ENCODE results near the gene RYR1.

Gene RYR1

DNA sequence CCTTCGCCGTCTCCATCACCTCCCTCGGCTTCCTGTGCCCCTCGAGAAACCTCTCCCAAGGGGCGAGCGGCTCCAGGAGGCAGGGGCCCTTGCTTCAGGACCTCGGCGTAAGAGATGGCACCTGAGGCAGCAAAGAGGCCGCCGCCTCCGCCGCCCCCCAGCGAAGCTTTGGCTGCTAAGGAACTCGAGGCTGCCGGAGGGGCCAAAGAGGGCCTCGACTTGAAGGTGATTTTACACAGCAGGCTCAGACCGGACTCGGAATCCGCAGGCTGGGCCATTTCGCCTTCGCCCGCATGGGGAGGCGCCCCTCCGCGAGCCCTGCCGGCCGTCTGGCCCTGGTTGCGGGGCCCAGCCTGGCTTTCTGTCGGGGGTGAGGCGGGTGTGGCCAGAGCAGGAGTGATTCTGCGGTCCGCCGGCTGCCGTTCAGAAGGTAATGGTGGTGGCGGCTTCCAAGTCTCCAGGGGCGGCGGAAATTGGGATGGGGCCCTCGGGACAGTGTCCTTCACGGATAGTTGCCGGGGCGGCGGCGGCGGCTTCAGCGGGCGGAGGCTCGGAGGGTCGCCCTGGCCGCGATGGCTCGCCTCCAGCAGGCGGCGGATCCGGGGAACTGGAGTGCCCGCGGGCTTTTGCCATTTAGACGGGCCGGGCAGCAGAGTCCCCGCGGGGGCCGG is 47.1 kb upstream of the RYR1 start:
- no peaks in the 10 kb centered on the region for H3K27me3 ChIP-seq (replicated peaks)
- H3K27ac ChIP-seq: no peak overlapping the region
- no peak for DNase-seq
- TF ChIP-seq, protein P1, sequence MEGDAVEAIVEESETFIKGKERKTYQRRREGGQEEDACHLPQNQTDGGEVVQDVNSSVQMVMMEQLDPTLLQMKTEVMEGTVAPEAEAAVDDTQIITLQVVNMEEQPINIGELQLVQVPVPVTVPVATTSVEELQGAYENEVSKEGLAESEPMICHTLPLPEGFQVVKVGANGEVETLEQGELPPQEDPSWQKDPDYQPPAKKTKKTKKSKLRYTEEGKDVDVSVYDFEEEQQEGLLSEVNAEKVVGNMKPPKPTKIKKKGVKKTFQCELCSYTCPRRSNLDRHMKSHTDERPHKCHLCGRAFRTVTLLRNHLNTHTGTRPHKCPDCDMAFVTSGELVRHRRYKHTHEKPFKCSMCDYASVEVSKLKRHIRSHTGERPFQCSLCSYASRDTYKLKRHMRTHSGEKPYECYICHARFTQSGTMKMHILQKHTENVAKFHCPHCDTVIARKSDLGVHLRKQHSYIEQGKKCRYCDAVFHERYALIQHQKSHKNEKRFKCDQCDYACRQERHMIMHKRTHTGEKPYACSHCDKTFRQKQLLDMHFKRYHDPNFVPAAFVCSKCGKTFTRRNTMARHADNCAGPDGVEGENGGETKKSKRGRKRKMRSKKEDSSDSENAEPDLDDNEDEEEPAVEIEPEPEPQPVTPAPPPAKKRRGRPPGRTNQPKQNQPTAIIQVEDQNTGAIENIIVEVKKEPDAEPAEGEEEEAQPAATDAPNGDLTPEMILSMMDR (IDR thresholded peaks at IDR 0.05; ENCODE audit: low read depth, low read length, missing control alignments): no peak
- H3K36me3 ChIP-seq (replicated peaks): peaks cover 37% of the 10 kb centered on the region
- H3K4me3 ChIP-seq (ENCODE audit: low read depth, low read length): no peak overlapping the region
- in situ Hi-C loops (cut with HindIII; ENCODE audit: low pct_ligation_motif_present, low sequenced_read_pairs): no loop called here

DNA sequence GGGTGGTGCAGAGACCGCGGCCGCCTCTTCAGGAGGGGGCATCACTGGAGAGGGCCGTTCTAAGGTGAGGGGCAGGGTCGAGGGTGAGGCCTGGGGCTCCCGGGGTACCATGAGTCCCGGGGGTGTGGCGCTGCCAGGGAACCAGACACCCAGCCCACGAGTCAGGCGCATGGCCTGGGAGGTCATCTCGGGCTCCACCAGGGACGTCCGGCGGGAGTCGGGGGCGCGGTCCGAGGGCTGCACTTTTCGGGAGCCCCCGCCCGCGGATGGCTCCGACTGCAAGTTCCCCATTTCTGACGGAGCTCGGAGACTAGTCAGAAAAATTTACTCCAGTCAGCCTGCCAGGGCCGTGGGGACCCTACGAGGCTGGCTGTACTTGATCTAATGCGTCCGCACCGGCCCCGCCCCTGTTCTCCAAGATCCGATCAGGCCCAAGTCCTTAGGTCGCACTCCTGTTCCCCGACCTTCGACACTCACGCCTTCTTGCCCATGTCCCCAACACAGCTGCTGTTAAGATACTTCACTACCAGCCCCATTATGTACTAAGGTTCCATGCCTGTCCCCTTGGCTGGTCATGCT is 46.4 kb upstream of the RYR1 start:
- in situ Hi-C loops (cut with HindIII; ENCODE audit: low pct_ligation_motif_present, low sequenced_read_pairs): no loop called here
- TF ChIP-seq, protein P1 (IDR thresholded peaks at IDR 0.05; ENCODE audit: low read depth, low read length, missing control alignments): no peak
- Histone ChIP-seq H3K27me3 (replicated peaks) (no peaks in the 10 kb centered on the region), H3K4me3 (ENCODE audit: low read depth, low read length) (peak overlapping the region; percentile 77), H3K27ac (no peak overlapping the region), H3K36me3 (replicated peaks) (peaks cover 35% of the 10 kb centered on the region)
- DNase-seq: no peak

DNA sequence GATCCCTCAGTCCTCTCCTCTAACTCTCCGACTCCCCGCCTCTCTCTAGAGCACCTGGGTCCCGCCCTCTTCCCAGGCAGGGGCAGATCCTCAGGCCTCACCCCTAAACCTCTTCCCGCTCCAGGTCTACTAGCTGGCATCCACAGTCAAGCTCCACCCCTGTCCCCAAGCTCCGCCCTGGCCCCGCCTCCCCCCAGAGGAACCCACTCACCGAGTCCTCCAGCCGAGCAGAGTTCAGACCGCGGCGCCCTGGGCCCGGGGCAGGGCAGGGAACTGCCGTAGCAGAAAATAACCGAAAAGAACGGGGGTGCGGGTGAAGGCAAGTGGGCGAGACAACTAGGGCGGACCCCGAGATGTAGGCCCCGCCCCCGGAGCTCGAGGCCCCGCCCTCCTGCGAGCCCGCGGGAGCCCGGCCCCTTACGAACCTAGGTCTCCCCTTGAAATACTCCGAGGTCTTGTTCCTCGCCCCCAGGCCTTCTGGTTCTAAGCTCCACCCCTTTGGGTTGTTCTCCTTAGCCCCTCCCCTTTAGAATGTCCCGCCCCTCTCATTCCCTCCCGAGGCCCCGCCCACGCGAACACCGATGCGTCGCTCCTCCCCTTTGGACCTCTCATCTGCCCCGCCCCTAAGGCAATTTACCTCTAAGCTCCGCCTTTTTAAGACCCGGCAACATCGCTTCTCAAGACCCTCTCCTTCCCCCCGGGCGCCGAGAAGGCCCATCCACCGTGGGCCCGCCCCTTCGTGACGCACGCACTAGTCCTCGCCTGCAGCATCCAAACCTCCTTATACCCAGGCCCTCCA is 45.7 kb upstream of the RYR1 start, which contains the start of gene GGN:
Gene GGN (minus strand): TSS at position 485 of the 799 bp plus-strand sequence. CDS start 773 bp downstream, outside the sequence.
- TF ChIP-seq, protein P1 (IDR thresholded peaks at IDR 0.05; ENCODE audit: low read depth, low read length, missing control alignments): no peak
- in situ Hi-C loops (cut with HindIII; ENCODE audit: low pct_ligation_motif_present, low sequenced_read_pairs): no loop called here
- peak within 1 kb of the TSS; percentile 77 for H3K4me3 ChIP-seq (ENCODE audit: low read depth, low read length)
- peaks cover 31% of the 10 kb centered on the region for H3K36me3 ChIP-seq (replicated peaks)
- peak; percentile 92 for DNase-seq
- H3K27ac ChIP-seq: peak within 1 kb of the TSS; percentile 47
- no peaks in the 10 kb centered on the region for H3K27me3 ChIP-seq (replicated peaks)

DNA sequence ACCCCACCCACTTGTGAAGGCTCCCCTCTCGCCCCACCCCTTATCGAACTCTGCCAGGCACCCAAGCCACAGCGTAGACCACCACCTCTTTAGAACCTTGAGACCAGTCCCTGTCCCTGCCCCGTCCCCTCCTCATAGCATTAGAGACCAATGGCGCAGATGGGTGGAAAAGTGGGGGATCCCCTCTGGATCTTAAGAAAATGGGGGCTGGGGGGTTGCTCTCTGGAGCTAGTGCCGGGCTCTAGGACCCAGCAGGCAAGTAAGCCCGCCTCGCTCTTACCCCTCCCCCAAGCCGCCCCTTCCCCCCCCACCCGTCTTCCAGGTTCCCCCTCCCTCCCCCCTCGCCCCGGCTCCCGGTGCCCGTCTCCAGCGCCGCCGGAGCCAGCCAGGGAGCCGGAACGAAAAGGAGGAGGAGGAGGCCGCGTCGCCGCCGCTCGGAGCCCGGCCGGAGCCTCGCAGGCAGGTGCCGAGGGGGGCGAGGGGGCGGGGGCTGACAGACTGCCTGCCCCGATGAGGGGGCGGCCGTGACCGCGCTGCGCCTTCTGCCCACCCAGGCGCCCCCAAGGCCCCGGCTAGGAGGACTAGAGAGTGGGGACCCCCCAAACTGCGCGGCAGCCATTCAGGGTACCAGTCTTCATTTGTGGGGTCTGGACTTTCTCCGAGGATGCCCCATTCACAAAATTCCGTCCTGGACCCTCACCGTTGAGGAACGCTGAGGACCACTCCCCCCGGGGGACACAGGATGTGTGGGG is 45.0 kb upstream of the RYR1 start, which contains the start of gene SPRED3:
Gene SPRED3 (plus strand): TSS at position 349 of the 752 bp plus-strand sequence. CDS start 1,606 bp downstream, outside the sequence.
- Histone ChIP-seq H3K27me3 (replicated peaks) (no peaks in the 10 kb centered on the region), H3K36me3 (replicated peaks) (peaks cover 23% of the 10 kb centered on the region), H3K4me3 (ENCODE audit: low read depth, low read length) (peak within 1 kb of the TSS; percentile 77), H3K27ac (peak within 1 kb of the TSS; percentile 47)
- TF ChIP-seq, protein P1 (IDR thresholded peaks at IDR 0.05; ENCODE audit: low read depth, low read length, missing control alignments): no peak
- DNase-seq: no peak
- in situ Hi-C loops (cut with HindIII; ENCODE audit: low pct_ligation_motif_present, low sequenced_read_pairs): no loop called here

DNA sequence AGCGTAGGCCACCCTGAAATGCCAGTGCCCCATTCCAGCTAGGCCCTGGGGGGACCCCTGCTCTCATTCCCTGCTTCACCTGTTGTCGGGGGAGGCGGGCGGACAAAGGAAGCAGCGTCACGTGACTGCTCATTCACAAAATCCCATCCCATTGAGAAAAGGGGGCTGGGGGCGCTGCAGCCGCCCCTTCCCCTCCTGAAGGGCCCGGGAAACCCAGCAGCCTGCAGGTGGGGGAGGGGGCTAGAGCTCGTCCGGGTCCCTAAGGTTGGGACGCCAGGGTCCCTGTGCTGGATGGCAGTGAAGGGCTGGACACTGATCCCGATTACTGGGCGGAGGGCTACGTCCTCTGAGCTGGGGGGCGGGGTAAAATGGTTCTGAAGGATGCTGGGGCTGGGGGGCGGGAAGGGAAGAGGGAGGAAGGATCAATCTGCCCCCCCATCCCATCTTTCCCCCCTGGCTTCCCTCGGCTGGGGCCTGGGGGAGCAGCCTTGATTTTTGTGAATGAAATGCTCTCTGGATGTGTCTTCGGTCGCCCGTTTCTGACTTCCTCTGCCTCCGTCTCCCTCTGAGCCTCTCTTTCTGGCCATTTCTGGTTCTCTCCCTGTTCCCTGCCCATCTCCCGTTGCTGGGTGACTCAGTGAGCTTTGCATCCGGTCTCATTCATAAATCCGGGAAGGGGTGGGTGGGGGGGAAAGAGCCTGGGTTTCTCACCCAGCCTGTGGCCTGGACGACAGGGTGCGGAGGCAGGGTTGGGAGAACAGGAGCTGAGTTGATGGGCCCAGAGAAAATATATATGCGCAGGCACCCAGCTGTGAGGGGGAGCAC is 44.2 kb upstream of the RYR1 start:
- H3K27me3 ChIP-seq (replicated peaks): no peaks in the 10 kb centered on the region
- H3K36me3 ChIP-seq (replicated peaks): peaks cover 20% of the 10 kb centered on the region
- DNase-seq: peak; percentile 72
- H3K27ac ChIP-seq: peak overlapping the region; percentile 35
- peak overlapping the region; percentile 77 for H3K4me3 ChIP-seq (ENCODE audit: low read depth, low read length)
- in situ Hi-C loops (cut with HindIII; ENCODE audit: low pct_ligation_motif_present, low sequenced_read_pairs): no loop called here
- TF ChIP-seq, protein P1 (IDR thresholded peaks at IDR 0.05; ENCODE audit: low read depth, low read length, missing control alignments): no peak

Measured in brain microvascular endothelial cell (primary cell).